Measurements from ENCODE around the gene CARD9.
"Not testable (repeated sequence)": the region's sequence is repeated elsewhere in the genome, so short reads cannot be mapped to it uniquely, and the experiment has no call there.

CARD9 gene

DNA sequence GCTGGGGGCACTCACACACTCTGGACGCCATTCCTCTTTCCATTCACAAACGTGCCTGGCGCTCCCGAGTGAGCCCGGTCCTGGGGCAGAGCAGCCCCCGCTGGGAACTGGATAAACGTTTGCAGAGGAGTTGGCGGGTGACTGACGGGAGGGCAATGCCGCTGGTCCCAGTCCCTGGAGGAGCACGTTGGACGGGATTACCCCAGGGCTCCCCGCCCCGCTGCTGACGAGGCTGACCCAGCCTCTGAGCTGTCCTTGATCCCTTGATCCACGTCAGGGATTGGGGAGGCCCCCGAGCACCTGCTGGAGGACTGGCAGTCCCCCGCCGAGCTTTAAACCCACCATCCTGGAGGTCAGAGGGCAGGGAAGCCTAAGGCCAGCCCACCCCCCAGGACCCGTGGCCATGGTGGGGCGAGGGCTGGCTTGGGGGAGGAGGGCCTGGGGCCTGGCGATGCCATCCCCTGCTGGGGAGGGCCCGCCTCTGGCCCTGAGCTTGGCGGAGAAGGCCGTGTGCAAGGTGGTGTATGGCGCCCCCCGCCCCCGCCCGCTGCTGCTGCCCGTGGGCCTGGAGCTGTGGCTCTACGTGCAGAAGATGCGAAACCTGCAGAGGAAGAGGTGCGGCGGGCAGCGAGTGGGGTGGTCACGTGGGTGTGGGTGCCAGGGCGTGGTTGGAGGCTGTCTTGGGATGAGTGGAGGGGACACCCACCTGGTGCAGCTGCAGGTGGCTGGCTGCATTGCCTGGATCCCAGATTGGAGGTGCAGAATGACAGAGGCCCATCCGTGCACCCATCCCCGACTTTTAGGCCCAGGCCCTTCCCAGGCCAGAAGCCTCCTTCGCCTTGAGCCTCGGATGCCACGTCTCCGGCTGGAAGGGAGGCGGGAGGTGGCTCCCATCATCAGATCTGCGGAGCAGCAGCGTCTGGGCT lies 41.6 kb downstream of the CARD9 start:
- no peak for DNase-seq

GRCh38 chr9:136331030-136331429 lies 42.4 kb downstream of the CARD9 start:
- DNase-seq = no peak

- DNase-seq = no peak
Observed at GRCh38 chr9:136330406-136330990, 43.0 kb downstream of the CARD9 start.

DNA sequence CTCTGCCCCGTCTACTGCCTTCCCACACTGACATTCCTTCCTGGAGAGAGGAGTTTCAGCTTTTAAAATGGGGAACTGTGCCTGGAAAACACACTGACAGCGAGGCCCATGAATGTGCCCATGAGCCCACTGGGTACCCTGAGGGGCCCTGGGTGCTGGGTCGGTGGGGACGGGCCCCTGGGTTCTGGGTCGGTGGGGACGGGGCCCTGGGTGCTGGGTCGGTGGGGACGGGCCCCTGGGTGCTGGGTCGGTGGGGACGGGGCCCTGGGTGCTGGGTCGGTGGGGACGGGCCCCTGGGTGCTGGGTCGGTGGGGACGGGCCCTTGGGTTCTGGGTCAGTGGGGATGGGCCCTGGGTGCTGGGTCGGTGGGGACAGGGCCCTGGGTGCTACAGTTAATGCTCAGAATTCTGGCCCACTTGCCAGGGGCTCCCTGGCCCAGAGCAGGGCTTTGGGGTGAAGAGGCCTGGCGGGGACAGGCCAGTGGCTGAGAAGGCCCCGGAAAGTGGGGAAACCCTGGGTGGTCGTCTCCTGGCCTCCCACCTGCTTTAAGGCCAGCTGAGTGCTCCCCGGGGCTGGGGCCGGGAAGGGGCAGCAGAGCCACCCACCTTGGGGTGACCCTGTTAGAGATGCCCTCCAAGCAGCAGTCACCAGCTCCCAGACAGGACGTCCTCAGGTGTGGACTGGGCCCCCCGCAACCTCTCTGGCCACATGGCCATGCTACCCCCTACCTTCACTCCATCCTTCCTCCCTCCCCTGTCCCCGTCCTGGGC lies 43.6 kb downstream of the CARD9 start:
- DNase-seq = no peak

DNA sequence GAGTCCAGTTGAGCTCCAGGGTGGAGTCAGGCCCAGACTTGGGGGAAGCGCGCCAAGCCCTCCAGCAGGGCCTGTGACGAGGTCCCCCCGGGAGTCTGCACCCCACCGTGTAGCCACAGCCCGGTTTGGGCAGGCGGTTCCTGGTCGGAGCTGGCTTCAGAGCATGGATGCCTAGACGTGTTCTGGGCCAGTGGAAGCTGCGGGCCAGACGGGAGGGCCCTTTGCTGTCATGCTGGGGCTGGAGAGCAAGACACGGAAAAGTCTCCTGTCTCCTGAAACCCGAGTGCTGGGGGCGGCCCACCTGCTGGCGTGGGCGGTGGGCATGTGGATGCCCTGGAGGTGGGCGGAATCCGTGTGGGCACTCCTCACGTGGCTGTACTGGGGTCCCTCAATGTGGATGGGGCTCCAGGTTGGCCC lies 44.2 kb downstream of the CARD9 start:
- no peak for DNase-seq

DNA sequence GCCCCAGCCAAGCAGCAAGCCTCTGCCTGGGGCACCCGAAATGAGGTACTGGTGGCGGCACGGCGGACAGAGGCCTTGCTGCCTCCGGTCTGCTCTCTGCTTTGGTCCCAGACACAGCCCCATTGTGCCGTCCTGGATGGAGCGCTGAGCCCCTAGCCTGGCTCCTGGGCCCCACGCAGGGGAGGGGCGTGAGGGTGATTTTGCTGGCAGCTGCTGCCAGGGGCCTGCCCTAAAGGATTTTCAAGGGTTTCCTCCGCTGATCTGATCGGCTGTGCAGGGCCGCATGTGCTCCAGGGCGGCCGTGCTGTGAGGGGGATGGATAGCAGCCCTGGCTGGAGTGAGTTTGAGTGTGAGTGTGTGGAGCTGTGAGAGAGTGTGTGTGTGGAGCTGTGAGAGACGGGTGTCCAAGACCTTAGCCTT lies 44.8 kb downstream of the CARD9 start:
- DNase-seq = no peak

DNA sequence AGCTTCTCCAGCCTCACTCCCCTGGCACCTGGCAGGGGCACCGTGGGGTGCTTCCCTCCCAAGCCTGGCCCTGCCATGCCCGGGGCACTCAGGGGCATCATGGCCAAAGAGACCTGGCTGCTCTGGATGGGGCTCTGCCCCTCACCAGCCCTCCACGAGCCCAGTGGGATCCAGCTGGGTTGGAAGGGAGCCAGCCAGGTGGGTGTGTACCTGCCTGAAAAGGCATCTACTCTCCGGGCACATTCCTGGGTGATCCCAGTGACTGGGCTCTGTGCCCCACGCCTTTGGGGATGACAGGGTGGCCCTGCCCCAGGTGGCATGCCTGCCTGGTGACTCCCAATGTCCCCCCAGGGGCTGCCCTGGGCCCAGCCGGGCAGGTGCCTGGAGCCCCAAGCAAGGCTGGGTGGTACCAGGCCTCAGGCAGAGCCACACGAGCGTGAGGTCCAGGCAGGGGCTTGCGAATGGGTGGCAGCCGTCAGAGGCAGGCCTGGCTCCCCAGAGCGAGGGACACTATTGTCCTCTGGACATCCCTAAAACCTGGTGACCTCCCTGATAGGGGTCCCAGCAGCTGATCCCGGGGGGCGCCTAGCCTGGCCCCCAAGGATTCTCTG lies 45.4 kb downstream of the CARD9 start:
- no peak for DNase-seq

GRCh38 chr9:136327304-136327974 lies 46.0 kb downstream of the CARD9 start, which contains the start of gene GPSM1:
GPSM1 (plus strand) TSS chr9:136327539; CDS start chr9:136327696, 157 bp downstream.
- peak in 1 of 4 experiments; percentile 32 for DNase-seq

DNA sequence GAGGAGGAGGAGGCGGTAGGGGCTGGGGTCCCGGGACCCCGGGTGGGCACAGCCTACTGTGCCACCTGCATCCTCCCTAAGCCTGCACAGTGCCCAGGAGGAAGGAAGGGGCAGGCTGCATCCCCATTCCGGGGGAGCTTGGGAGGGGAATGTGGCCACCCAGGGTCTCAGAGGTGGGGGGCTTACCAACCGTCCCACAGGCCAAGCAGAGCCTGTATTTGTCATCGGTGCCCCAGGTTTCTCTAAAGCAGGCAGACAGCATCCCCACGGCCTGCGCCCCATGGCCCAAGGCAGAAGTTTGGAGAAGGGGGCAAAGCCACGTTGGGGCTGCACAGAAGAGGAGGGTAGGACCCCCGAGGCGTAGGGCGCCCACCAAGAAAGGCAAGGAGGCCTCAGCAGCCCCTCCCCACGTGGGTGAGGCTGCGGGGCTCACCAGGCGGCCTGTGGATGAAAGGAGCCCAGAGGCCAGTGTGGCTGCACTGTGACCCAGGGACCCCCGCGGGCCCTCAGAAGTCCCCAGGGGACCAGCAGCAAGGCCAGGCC lies 46.6 kb downstream of the CARD9 start:
- DNase-seq = no peak

- DNase-seq = no peak
Observed at GRCh38 chr9:136326061-136326760, 47.3 kb downstream of the CARD9 start.

- DNase-seq = no peak
Observed at GRCh38 chr9:136325358-136325757, 48.1 kb downstream of the CARD9 start.

GRCh38 chr9:136324501-136325300 lies 48.8 kb downstream of the CARD9 start:
- no peak for DNase-seq

DNA sequence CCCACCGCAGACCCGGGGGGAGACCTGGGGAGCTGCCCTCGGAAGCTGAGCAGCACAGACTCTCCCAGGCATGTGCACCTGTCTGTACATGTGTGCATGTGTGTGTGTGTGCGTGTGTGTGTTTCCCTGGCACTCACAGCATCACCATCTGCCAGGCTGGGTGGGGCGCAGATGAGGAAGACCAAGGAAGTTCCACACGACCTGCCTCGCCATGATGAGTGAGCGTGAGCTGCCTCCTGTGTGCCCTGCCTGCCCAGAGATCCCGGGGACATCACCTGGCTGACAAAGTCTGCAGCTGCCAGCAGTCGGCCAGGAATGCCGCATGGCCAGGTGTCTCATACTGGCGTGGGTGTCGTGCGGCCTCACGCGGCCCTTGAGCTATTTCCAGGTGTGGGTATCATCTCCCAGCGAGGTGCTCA lies 50.1 kb downstream of the CARD9 start:
- DNase-seq = no peak

- DNase-seq = no peak
Observed at GRCh38 chr9:136322756-136323330, 50.6 kb downstream of the CARD9 start.

DNA sequence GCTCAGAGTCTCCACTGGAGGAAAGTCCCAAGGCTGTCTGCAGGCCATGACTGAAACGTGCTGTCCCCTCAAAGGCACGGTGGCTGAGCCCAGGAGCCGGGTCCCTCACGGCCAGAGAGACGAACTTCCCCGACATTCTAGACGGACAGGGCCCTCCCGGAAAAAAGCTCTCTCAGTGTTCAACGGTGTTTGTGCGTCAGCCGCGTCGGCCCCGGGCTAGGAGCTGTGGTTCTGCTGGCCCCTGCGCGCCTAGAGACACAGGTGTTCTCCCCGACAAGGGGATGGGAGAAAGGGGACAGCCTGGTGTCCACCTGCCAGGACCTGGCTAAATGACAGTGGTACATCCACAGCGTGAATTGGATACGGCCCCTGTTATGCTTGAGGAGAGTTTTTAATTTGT lies 51.9 kb downstream of the CARD9 start:
- no peak for DNase-seq

DNA sequence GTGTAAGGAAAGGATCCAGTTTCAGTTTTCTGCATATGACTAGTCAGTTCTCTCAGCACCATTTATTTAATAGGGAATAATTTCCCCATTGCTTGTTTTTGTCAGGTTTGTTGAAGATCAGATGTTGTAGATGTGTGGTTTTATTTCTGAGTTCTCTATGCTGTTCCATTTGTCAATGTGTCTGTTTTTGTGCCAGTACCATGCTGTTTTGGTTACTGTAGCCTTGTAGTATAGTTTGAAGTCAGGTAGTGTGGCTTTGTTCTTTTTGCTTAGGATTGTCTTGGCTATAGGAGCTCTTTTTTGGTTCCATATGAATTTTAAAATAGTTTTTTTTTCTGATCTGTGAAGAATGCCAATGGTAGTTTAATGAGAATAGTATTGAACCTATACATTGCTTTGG lies 52.5 kb downstream of the CARD9 start:
- not testable (repeated sequence) for DNase-seq

DNA sequence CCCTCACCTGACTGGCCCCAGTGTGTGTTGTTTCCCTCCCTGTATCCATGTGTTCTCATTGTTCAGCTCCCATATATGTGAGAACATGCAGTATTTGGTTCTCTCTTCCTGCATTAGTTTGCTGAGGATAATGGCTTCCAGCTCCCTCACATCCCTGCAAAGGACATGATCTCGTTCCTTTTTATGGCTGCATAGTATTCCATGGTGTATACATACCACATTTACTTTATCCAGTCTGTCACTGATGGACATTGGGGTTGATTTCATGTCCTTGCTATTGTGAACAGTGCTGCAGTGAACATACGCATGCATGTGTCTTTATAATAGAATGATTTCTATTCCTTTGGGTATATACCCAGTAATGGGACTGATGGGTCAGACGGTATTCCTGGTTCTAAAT lies 53.5 kb downstream of the CARD9 start:
- DNase-seq = not testable (repeated sequence)

DNA sequence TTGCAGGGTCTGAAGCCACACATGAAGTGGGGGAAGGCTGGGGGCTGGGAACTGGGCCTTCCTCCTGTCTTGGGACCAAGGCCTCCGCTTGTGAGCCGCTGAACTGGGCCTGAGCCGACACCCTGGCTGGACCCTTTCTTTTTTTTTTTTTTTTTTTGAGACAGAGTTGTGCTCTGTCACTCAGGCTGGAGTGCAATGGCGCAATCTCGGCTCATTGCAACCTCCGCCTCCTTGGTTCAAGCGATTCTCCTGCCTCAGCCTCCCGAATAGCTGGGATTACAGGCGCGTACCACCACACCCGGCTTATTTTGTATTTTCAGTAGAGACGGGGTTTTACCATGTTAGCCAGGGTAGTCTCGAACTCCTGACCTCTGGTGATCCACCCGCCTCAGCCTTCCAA lies 54.2 kb downstream of the CARD9 start:
- not testable (repeated sequence) for DNase-seq

- DNase-seq = no peak
Observed at GRCh38 chr9:136318776-136319241, 54.7 kb downstream of the CARD9 start.

Measured in activated naive CD4-positive, alpha-beta T cell (primary cell).